MM.1S (cell line): Measurements from ENCODE around the gene ZNF710.

Experiments used
- EZH2 ChIP-seq: fragments of 300-600 bp; sonication (generic); optimal IDR thresholded peaks from 2 replicates; pipeline ENCODE3; 2017; ENCODE audit warnings: low read depth, mild to moderate bottlenecking, antibody characterized with exemption, low read length, mixed read lengths
- EZH2phosphoT487 ChIP-seq: fragments of 300-600 bp; sonication (generic); IDR thresholded peaks from 2 replicates; pipeline ENCODE4 v1.6.1; 2018; ENCODE audit warnings: antibody characterized with exemption, low read length
- TF ChIP-seq, protein P1 (sequence below): fragments of 300-600 bp; sonication (generic); IDR thresholded peaks from 2 replicates; pipeline ENCODE4 v1.5.1; 2016; ENCODE audit warnings: antibody characterized with exemption, low read length, mixed read lengths

DNA sequence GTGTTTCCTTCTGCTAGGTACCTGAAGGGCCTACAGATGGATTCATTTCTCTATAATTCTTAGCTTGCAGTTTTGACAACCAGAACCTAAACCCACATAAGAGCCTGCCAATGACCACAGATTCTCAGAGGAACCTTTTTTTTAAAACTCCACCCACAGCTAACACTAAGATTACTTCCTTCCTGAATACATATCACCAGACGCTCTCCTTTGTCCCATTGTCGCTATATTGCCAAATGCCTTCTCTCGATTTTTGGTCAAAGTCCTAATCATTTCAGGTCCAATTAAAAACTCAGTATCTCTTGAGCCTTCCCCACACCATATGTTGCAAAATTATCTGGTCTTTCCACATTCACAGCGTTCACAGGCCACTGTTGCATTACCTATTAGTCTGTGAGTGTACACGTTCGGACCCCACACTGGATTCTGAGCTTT, 12.4 kb downstream of the ZNF710 start:
- TF ChIP-seq EZH2phosphoT487 (no peak), EZH2 (no peak)
- TF ChIP-seq, protein P1, sequence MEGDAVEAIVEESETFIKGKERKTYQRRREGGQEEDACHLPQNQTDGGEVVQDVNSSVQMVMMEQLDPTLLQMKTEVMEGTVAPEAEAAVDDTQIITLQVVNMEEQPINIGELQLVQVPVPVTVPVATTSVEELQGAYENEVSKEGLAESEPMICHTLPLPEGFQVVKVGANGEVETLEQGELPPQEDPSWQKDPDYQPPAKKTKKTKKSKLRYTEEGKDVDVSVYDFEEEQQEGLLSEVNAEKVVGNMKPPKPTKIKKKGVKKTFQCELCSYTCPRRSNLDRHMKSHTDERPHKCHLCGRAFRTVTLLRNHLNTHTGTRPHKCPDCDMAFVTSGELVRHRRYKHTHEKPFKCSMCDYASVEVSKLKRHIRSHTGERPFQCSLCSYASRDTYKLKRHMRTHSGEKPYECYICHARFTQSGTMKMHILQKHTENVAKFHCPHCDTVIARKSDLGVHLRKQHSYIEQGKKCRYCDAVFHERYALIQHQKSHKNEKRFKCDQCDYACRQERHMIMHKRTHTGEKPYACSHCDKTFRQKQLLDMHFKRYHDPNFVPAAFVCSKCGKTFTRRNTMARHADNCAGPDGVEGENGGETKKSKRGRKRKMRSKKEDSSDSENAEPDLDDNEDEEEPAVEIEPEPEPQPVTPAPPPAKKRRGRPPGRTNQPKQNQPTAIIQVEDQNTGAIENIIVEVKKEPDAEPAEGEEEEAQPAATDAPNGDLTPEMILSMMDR = no peak
